T47D (cell line): ENCODE data around the gene TCF4.

Experiments
- DNase-seq, 2 experiments: peaks; one replicate each; pipeline versions ENCODE4 v3.0.0 to v3.0.0-alpha.2; 2011 to 2012; ENCODE audit warnings: low read depth in 1 of 2, low spot score in 1 of 2
- JUND ChIP-seq: IDR thresholded peaks from 2 replicates; pipeline ENCODE4 v1.6.1; 2012; ENCODE audit warnings: low read depth
- in situ Hi-C: cut with HindIII; loops from 2 replicates; pipeline ENCODE4 v1.10.0; 2016; ENCODE audit warnings: low sequenced_read_pairs, low pct_unique_long_range_greater_than_20kb

TCF4 gene

DNA sequence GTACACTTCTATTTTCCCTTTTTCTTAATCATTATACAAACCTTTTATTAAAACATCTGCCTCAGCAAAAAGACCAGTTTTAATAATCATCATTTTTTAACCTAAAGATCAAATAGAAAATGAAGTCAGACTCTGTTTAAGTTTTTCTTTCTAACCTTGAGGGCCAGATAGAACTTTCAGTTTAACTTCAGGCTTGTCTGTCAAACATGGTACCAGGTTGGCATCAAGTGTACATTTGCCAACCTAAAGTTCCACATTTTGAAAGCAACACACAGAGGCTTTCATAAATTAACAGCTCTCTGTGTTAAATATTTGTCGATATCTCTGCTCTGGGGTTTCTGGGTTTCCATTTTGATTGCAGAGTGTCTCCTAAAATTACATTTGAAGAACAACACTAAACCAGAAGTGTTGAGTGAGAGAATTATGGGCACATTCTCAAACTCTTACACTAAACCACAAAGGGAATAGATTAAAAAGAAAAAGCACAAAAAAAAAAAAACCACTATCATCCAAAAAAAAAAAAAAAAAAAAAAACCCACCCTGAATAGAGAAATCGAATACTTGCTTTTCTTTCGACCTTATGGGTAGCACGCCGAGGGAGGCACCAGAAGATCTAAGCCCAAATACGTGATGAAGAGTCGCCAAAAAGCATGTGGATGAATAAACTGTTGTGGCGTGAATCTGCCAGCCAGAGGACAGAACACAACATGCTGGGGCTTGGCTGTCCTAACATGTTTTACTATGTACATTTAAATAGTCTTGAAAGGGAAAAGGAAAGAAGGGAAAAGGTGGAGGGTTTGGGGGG is 166.2 kb downstream of the TCF4 start:
- no peak for TF ChIP-seq JUND
- DNase-seq: no peak
- in situ Hi-C loops: no loop called here

DNA sequence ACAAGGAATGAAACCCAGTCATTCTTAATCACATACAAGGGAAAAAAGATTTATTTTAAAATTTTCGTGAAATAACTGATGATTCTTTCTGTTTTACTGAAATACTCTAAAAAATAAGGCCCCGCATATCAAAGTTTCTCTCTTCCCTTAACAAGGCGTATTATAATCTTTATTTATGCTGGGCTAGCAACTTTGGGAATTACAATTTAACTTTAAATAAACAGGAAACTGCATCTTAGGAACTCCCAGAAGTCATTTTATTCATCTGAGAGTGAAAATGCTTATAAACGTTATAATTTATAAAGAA is 166.7 kb downstream of the TCF4 start:
- no peak for TF ChIP-seq JUND
- no peak for DNase-seq
- in situ Hi-C loops: no loop called here

DNA sequence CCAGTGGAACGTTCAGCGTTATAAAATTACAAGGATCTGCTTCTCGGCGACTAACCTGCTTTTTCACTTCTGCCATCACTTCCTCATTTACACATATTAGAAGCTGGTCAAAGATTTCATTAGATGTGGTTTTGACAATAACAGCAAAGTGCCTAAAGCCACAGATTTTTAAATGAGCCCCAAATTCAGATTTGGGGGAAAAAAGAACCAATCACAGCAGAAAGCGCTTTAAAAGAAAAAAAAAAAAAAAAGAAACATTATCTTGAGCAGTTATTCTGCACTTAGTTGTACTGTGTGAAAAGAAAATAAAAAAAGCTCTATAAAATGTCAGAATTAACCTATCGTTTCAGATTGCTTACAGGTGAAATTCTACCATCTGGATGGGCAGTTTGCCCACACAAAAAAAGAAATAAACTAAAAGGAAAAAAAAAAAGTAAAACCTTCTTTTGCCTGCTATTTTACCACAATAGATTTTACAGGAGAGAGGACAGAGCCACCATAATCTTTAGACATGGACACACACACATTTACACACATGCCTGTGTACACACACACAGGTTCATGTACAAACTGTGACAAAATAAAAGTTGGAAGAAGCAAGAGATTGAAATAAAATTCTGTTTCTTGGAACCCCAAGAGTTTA is 167.2 kb downstream of the TCF4 start:
- no peak for DNase-seq
- no peak for TF ChIP-seq JUND
- in situ Hi-C loops: no loop called here

DNA sequence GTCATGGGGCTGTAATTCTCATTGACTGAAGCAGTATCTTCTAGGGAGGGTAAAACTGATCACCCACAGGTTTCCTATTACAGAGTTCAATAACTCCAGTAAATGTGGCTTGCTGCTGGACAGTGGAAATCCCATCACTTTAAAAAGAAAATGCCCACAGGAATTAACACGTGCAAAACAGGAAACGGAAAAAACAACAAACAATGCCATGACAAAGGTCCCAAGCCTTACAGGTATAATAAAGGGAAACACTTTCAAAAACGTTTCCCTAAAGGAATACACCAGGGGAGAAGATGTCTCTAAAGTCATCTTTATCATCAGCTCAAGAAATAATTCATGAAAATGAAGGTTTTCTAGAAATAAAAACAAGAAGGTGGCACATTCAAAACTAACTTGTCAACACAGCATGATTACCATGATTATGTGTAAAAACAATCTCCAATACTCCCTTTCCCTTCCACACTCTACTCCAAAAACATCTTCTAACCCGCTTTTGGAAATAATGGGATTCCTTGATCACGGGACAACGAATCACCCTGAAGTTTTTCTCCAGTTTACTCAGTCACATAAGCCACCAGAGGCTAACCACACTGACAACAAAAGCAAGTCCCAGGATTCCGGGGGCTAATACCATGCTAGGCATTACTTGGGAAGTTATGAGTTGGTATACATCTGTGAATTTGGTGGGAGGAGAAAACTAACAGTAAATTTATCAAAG is 167.9 kb downstream of the TCF4 start:
- in situ Hi-C loops: no loop called here

DNA sequence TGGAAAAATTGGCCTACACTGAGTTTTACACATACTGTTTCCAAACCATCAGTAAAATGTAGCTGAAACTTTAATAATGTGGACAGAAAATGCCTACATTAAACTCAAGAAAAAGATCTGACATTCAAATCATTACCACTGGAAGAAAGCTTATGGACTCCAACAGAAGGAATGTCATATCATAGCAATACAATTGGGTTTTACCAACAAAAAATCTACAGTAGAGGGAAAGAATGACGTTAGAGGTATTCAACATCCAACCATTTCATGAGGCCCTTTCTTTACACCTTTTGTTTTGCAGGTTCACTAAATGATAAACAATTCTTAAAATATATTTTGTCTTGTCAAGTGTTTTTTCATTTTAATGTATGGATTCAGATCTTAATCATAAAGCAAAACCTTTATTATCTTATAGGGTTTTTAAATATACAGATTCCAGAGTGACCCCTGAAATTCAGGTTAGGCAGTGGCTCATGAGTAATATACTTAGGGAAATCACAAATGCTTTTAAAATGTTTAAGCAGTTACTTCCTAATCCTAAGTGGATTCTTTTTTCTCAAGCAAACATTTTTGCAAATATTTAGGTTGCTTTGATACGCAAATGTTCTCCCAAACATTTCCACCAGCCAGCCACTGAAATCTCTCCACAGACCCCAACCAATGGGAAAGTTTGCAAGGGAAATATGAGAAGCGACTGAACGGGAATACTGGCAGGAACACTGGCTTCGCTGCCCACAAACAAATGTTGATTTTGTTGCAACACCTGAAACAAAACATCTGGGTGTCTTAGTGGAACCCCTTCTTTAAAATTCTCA is 168.7 kb downstream of the TCF4 start:
- TF ChIP-seq JUND: no peak
- in situ Hi-C loops: no loop called here
- DNase-seq: peak in 1 of 2 experiments; percentile 51

More for the DNA sequence above, 167.9 kb downstream of the TCF4 start:
- no peak for DNase-seq
- TF ChIP-seq JUND: no peak

DNA sequence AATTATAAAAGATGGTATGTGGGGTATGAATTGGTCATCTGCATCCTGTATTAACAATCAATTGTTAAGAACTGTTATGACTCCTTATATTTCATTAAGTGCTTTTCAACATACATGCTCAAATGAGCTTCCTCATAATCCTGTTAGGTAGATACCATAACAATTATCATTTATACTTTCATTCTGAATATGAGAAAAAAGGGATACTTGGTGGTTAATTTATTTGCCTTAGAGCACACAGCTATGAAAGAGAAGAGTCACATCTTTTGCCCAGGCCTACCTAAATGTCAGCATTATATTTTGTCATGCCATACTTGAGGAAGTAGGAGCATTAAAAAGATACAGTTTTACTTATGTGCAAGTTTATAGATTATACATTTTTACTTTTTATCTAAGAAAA is 169.6 kb downstream of the TCF4 start:
- DNase-seq: no peak
- in situ Hi-C loops: no loop called here
- TF ChIP-seq JUND: no peak

DNA sequence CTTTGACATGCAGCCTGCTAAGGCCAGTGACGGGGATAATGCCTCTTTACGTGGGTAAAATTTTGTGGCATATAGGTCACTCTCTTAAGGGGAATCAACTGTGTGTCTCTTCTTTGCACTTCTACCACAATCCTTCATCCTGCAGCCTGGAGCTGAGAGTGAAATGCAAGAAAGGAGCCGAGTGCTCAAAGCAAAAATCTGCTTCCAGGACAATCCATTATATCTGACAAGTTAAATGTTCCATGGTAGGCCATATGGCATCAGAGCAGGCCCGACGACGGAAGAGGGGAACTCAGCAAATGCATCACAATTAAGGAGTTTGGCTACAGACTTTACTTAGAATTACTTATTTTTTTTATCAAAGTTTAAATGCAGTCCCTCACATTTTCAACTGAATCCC is 171.2 kb downstream of the TCF4 start:
- DNase-seq: no peak
- in situ Hi-C loops: no loop called here
- TF ChIP-seq JUND: no peak

DNA sequence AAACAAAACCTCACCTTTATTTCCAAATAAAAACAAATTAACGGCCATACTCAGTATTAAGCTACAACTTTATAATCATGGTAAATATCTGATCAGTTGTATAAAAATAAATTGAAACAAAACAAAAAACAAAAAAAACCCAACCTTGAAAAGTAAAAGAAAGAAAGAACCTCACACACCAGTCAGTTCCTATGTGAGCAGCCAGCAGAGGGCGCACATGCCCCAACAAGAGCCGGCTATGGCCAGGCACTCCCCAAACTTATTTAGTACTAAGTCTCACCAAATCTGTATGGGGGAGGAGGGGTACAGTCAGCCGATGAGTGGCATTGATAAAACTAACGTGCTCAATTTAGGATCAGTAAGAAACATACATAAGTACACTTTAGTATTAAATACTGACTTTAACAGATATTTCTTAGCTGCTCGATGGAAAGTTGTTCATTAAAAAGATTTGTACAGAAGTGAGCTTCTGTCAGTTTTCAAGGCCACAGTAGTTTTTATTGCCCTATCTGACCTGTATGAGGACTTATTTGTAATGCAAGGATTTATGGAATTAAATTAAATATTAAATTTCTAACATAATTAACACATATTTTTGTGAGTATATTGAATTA is 172.6 kb downstream of the TCF4 start:
- DNase-seq: peak in 1 of 2 experiments; percentile 69
- TF ChIP-seq JUND: no peak
- in situ Hi-C loops: no loop called here

DNA sequence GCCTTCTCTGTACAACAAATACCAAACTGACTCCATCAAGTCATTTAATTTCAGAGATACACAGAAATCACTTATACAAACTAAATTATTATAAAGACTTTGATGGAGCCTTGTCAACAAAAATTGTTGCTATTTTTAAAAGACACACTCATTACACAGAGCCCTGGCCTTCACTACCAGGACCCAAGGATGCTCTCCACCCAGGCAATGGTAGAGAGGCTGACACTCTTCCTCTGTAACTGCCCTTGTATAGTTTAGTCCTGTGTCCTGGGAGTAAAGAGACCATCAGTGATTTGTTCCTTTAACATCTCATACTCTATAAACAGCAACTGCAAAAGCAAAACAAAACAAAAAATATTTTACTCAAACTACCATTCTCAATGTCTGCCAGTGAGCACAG is 173.5 kb downstream of the TCF4 start:
- no peak for TF ChIP-seq JUND
- in situ Hi-C loops: no loop called here
- DNase-seq: no peak

DNA sequence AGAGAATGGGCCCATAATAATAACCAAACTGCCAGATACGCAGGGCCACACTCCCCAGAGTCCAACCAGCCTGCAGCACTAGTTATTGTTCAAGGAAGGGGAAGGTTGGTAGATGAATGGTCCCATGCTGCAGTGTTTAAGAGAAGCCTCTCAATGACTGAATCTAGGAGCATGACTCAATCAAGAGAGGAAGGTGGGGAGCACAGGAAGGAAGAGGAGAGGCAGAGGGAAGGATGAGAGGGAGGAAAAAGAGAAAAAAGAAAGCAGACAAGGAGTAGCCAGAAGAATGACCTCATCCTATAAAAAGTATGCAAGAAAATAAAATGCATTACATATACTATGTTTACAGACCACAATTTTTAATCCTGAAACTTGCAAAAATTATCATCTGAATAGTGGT is 174.5 kb downstream of the TCF4 start:
- in situ Hi-C loops: no loop called here
- DNase-seq: no peak
- no peak for TF ChIP-seq JUND

DNA sequence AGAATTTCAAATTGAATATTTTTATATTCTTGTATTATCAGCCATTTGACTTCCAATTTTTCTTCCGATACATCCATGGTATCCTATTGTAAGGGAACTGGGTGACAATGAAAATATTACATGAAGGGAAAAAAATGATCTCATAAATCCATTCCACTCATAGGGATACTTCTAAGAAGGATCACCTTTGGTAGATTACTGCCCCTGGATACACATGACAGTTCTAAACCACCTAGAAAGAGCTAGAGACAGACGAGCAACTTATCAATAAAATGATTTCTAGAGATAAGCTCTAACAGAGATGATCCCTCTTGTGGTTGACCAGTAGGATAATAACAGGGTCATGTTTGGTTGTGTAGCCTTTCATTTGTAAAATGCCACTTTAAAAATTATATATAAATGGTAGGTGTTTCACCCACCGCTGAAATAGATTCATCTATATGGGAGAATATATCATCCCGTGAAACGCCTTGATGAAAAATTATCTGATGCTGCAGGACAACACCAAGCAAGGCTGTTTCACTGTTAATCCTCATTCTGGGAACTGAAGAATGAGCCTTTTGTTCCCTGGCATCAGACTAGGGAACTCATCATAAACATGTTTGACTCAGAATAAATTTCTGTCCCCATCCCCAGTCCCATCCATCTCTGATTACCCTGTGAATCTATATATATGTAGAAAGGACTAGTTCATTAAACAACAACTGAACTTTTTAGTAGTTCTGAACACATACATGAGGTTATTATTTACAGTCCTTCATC is 180.0 kb downstream of the TCF4 start:
- in situ Hi-C loops: no loop called here
- TF ChIP-seq JUND: no peak
- DNase-seq: no peak
